GM21423 (cell line): Measurements from ENCODE around the gene POLR2H.

Experiments used
- ATAC-seq: cut with Tn5 transposase; IDR thresholded peaks from one replicate; pipeline ENCODE4 v1.9.1; 2021; ENCODE audit warnings: mild to moderate bottlenecking, moderate library complexity; ENCODE audit not compliant: unreplicated experiment

Gene POLR2H

DNA sequence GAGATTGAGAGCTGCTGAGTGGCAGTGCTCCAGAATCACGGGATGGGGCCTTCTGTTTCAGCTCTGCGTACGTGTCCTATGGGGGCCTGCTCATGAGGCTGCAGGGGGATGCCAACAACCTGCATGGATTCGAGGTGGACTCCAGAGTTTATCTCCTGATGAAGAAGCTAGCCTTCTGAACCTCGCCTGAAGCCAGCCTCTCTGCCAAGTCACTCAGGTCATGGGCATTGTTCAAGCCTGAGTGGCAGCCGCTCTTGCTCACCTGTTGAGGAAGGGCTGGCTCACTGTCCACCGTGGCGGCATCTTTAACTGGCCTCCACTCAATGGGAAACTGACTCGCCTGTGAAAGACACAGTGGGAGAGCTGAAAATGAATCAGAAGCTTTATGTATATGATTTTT, 6.6 kb downstream of the POLR2H start:
- no peak for ATAC-seq

DNA sequence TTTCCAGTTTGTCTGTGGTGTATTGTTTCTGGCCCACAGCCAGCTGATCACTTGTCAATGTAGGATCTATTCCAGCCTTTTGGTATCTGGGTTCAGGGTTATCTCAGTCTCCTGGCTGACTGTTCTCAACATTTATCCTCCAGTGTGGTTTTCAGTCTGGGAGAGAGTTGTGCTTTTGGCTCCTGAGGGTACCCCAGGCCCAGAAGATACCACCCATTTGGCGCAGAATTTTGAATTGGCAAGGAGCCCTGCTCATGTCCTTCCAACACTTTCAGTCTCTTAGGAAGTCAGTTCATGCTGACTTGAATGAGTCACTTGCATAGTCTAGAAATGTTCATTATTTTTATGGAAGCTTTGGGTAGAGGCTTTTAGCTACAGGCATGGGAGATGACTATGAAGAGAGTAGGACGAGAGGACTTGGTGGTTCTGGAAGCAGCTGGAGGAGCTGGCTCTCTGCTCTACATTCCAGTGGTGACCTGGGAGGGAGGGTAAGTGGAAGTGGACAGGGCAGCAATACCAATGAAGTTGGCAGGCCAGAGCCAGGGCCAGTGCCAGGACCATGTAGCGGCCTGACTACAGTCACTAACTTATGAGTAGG, 7.2 kb downstream of the POLR2H start:
- ATAC-seq, result no peak

DNA sequence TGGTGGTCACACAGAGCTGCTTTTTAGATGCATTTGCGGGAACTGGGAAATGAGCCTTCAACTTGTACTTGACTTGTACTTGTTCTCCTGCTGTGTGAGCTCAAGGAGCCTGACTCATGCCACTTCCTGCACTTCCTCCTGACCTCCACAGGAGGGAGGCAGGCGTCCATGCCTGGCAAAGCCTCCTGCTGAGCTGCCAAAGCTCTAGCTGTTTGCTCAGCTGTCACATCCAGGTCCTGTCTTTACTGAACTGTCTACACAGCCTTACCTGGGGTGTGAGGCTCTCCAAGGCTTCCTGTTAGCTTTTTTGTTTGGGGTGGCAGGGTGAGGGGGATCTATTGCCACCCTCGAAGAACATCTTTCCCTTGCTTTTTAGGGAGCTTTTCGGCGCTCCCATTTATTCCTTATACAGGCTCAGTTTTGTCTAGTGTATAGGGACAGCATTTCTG, 10.1 kb downstream of the POLR2H start:
- peak; percentile 74 for ATAC-seq

GRCh38 chr3:184372296-184372821, 10.8 kb downstream of the POLR2H start:
- no peak for ATAC-seq

- no peak for ATAC-seq
Measured at GRCh38 chr3:184372911-184373310, 11.4 kb downstream of the POLR2H start.

DNA sequence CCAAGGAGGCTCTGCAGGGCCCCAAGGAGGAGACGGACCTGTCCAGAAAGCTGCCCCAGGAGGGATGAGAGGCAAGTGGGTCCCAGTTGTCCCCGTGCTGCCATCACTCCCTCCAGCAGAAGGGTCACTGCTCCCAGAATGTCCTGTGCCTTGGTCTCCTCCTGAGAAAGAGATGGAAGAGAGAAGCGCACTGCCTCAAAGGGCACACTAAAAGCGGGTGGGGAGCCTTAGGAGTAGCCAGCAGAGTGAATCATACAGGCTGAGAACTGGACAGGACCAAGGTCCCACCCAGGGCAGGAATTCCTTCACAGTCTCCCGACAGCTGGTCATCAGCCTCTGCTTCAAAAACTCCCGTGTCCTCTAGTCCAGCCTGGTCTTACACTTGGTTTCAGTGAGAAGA, 11.9 kb downstream of the POLR2H start:
- no peak for ATAC-seq

DNA sequence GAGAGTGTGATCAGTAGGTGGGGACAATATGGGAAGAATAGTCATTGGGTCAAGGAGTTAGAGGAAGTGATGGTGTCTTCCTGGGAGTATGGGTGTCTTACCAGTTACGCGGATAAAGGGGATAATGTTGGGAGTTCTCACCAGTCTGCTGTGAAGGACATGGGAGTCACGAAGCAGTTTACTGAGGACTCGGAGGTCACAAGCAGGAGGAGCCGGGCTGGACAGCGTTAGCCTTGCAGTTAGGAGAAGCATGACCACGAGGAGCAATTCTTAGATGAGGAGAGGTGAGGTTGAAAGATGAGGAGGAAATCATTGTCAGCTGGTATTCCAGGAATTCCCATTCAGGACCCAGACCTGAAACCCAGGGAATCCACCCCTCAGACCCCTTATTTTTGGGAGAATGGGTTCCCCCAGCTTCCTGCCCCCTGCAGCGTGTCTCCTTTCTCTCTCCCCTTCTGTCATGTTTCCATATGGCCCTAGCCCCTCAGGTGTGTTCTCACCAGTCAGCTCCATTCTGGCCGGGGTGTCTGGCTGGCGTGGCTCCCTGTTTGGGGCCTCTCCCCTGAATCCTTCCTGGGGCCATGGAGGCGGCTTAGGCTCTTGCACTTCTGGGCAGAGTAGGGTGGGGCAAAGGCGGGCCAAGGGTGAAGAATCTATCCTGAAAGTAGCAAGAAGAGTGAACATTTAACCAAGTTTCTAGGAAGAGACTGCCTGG, 14.4 kb downstream of the POLR2H start:
- ATAC-seq, result no peak

GRCh38 chr3:184377374-184377773, 15.9 kb downstream of the POLR2H start:
- ATAC-seq, result no peak

- no peak for ATAC-seq
Measured at GRCh38 chr3:184377882-184378445, 16.5 kb downstream of the POLR2H start, which contains the start of gene THPO. THPO (minus strand) TSS chr3:184378207; CDS start chr3:184376259, 1,948 bp downstream.

GRCh38 chr3:184378651-184379357, 17.3 kb downstream of the POLR2H start:
- no peak for ATAC-seq

DNA sequence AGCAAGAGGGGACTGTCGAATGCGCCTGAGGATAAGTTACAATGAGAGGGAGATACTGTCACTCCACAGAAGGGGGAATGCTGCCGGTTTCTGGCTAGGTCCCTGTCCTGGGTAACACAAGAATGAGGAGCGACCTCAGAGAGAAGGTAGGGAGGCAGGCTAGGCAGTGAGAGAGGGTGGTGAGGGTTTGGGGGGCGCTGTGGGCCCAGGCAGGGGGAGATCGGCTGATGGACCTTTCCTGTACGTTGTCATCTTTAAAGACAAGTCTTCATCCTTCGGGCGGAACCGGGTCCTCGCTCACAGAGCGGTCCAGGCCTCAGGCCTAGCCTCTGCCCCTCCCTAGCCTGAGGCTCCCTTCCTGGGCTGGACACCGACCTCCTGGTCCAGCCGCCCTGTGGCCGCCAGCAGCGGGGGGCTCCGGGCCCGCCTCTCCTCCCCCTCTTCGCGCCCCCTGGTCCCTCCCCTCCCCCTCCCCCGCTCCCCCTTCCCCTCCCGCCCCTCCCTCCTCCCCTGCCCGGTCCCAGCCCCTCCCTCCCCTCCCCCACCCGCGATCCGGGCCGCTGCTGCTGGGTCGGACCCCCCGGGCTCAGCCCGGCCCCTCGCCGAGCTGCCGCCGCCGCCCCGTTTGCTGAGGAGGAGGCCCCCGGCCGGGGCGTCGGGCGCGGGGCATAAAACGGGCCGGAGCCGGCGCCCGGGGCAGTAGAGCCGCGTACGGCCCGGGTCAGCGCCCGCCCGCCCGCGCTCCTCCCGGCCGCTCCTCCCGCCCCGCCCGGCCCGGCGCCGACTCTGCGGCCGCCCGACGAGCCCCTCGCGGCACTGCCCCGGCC, 18.1 kb downstream of the POLR2H start, which contains the start of gene CHRD:
TSS of gene CHRD (plus strand) at position 697 of the 827 bp plus-strand sequence. CDS start 265 bp downstream, outside the sequence.
- ATAC-seq, result no peak

DNA sequence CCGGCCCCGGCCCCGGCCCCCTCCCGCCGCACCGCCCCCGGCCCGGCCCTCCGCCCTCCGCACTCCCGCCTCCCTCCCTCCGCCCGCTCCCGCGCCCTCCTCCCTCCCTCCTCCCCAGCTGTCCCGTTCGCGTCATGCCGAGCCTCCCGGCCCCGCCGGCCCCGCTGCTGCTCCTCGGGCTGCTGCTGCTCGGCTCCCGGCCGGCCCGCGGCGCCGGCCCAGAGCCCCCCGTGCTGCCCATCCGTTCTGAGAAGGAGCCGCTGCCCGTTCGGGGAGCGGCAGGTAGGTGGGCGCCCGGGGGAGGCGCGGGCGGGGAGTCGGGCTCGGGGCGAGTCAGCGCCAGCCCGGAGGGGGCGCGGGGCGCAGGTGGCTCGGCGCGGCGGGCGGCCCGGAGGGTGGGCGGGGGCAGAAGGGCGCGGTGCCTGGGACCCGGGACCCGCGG, 18.7 kb downstream of the POLR2H start:
- ATAC-seq, result no peak

DNA sequence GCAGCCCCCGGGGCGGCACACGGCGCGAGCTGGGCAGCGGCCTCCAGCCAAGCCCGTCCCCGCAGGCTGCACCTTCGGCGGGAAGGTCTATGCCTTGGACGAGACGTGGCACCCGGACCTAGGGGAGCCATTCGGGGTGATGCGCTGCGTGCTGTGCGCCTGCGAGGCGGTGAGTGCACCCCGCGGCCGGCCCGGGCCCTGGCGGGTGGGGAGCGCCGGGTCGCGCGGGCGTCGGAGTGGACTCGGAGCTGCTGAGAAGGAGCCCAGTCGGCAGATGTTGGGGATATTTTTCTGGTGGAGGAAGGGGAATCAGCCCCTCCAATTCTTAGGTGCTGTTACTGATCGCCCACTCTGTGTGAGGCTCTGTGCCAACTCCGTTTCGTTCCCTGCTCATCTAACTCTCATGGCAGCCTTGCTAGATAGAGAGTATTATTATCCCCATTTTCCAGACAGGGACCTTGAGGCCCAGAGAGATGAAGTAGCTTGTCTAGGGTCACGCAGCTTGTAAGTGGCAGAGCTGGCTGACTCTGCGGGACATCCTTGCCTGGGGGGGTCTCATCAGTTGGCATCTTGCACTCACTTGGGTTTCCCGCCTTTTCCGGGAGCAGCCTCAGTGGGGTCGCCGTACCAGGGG, 19.2 kb downstream of the POLR2H start:
- ATAC-seq, result no peak

- ATAC-seq, result no peak
Measured at GRCh38 chr3:184381261-184382224, 20.0 kb downstream of the POLR2H start.

GRCh38 chr3:184382326-184383032, 21.0 kb downstream of the POLR2H start:
- no peak for ATAC-seq

- no peak for ATAC-seq
Measured at GRCh38 chr3:184383033-184383740, 21.7 kb downstream of the POLR2H start.

- ATAC-seq, result no peak
Measured at GRCh38 chr3:184384342-184384741, 22.8 kb downstream of the POLR2H start.
